ENCODE results near the gene LRCH4. TPM values are rescaled to one million over a fixed set of nuclear protein-coding genes. Genes with fewer than 3 reads are reported as not detected.
A peak's percentile ranks its signal among the peaks of the same experiment; 100 is the strongest.

The LRCH4 gene
- total and polyA plus RNA-seq, 2 of the 13 experiments (the other 11 are each of a cell fraction or from before 2014, with no cell fraction given): 7.0 to 9.3 TPM

GRCh38 chr7:100620804-100621203 is 34.9 kb upstream of the LRCH4 start:
- POLR2A ChIA-PET: interaction anchor here (1.0 to 2.7 kb wide), 6 partner anchors 8 to 61 kb away, joined by 3 to 20 read pairs (median 4); partner anchors contain the start of genes FBXO24, LRCH4 and MOSPD3

More at GRCh38 chr7:100620804-100621203, 34.9 kb upstream of the LRCH4 start:
- intact Hi-C loops (cut with micrococcal nuclease; ENCODE audit: unreplicated experiment) (no loop called here), in situ Hi-C loops (cut with HindIII; ENCODE audit: extremely low pct_ligation_motif_present, low pct_unique_long_range_greater_than_20kb) (no loop called here)
- Histone ChIP-seq H3K36me3 (replicated peaks in 1 of 2; ENCODE audit: control insufficient read depth in 1 of 2, insufficient read depth in 2 of 2, low read length in 2 of 2) (peaks cover 0 to 4% of the 10 kb centered on the region in 2 experiments; a peak in 1 of 5 replicates), H2AFZ (ENCODE audit: low read length) (no peak overlapping the region), H3K4me2 (ENCODE audit: low read depth, low read length) (no peak overlapping the region), H3K4me3 (replicated peaks in 1 of 3; ENCODE audit: insufficient read depth in 1 of 3, low read depth in 2 of 3, low read length in 3 of 3) (no peak overlapping the region), H3K9ac (ENCODE audit: insufficient read depth, low read depth, low read length) (no peak overlapping the region), H4K20me1 (ENCODE audit: insufficient read depth, low read length) (no peaks in the 10 kb centered on the region), H3K79me2 (ENCODE audit: insufficient read depth, low read length) (no peaks in the 10 kb centered on the region), H3K27ac (ENCODE audit: extremely low read length, insufficient read depth, low read length) (no peak overlapping the region), H3K9me3 (ENCODE audit: low read length) (no peaks in the 10 kb centered on the region), H3K4me1 (ENCODE audit: insufficient read depth, low read length) (peaks cover 21% of the 10 kb centered on the region), H3K27me3 (ENCODE audit: control insufficient read depth in 1 of 2, insufficient read depth in 2 of 2, low read length in 2 of 2) (no peaks in the 10 kb centered on the region)
- ATAC-seq (no peak), FAIRE-seq (no peak), DNase-seq (ENCODE audit: low spot score) (no peak)
- CTCF ChIA-PET (ENCODE audit: low intra/inter-chr PET ratio, low total read pairs): no interaction called here
- WGBS (ENCODE audit: low lambda C conversion rate): 97% methylated on average over 20 of the region's 23 CpGs
- TF ChIP-seq ATM (IDR thresholded peaks at IDR 0.05; ENCODE audit: borderline replicate concordance) (no peak), E2F2 (CRISPR knock-in tag; IDR thresholded peaks at IDR 0.05; ENCODE audit: borderline replicate concordance) (no peak), POLR2A (IDR thresholded peaks at IDR 0.05; ENCODE audit: insufficient read depth in 1 of 2, low read depth in 2 of 2, low read length in 2 of 2) (0 out of 4 replicates have a peak, but pooled peaks of 1 of the 2 experiments have one; percentile 19), MTA1 (CRISPR knock-in tag; IDR thresholded peaks at IDR 0.05; ENCODE audit: borderline replicate concordance) (peak; percentile 13; the same call in 1 of the 2 replicates), ZSCAN20 (CRISPR knock-in tag; IDR thresholded peaks at IDR 0.05; ENCODE audit: borderline replicate concordance) (no peak), ZNF773 (CRISPR knock-in tag; IDR thresholded peaks at IDR 0.05; ENCODE audit: borderline replicate concordance) (no peak), AGO2 (optimal IDR thresholded peaks at IDR 0.05; ENCODE audit: low read depth, low read length) (peak; percentile 69), ATF5 (CRISPR knock-in tag; IDR thresholded peaks at IDR 0.05; ENCODE audit: low read depth) (no peak), NFE2L1 (CRISPR knock-in tag; IDR thresholded peaks at IDR 0.05; ENCODE audit: borderline replicate concordance) (no peak)
- BruUV-seq (replicated peaks): TSS peak; percentile 41

All from HepG2 (cell line).